Spinal cord (tissue), 10 donors: ENCODE measurements around the gene TEN1. TPM values are rescaled to one million over a fixed set of nuclear protein-coding genes. Genes with fewer than 3 reads are reported as not detected.

Experiments
- DNase-seq, 6 donors: peaks; one replicate each; pipeline versions ENCODE4 v3.0.0 to v3.0.0-alpha.2; 2013 to 2015; ENCODE audit warnings: low spot score in 6 of 6, low read depth in 4 of 6
- H3K27ac ChIP-seq: one replicate; pipeline ENCODE4 v1.5.1; 2013; ENCODE audit warnings: low read depth, low read length, control low read depth
- H3K27me3 ChIP-seq: one replicate; pipeline ENCODE4 v1.6.1; 2013; ENCODE audit warnings: low read length; ENCODE audit not compliant: control insufficient read depth, insufficient read depth
- H3K36me3 ChIP-seq: one replicate; pipeline ENCODE4 v1.6.1; 2013; ENCODE audit warnings: low read length; ENCODE audit not compliant: control insufficient read depth, insufficient read depth
- H3K4me1 ChIP-seq: one replicate; pipeline ENCODE4 v1.6.1; 2013; ENCODE audit warnings: low read length; ENCODE audit not compliant: control insufficient read depth, insufficient read depth
- H3K4me3 ChIP-seq: one replicate; pipeline ENCODE4 v1.5.1; 2013; ENCODE audit warnings: low read depth, low read length, control low read depth
- H3K9me3 ChIP-seq: one replicate; pipeline ENCODE4 v1.6.1; 2013; ENCODE audit warnings: low read length; ENCODE audit not compliant: control insufficient read depth, insufficient read depth
- WGBS: methylation state at CpG from one replicate; pipeline ENCODE4 v1.1.5; 2013; ENCODE audit warnings: missing lambda C conversion rate; ENCODE audit not compliant: insufficient coverage; 5-methylcytosine and 5-hydroxymethylcytosine counted together
- polyA plus RNA-seq, 2 donors: library from polyadenylated mRNA; unstranded; fragments of 120-200 nt; gene quantifications; one replicate each; pipeline ENCODE4 v1.2.1, GENCODE V29; 2013; ENCODE audit not compliant: insufficient read length in 2 of 2
- total RNA-seq, 2 donors: library from RNA; depleted of rRNA in 1 of 2; stranded (reverse); fragments of 120-200 nt in 1 of 2; fragments of >200 nt in 1 of 2; gene quantifications; one replicate each; pipeline versions ENCODE4 v1.2.3 to v1.2.4, GENCODE V29; 2013 to 2014
- donor health status: healthy.

The TEN1 gene
- total and polyA plus RNA-seq, 4 donors, result 12.6 to 19.8 (median 17.6) TPM

GRCh38 chr17:76049836-76050537 lies 70.9 kb downstream of the TEN1 start:
- no peak overlapping the region for H3K27ac ChIP-seq
- no peak for DNase-seq
- H3K36me3 ChIP-seq, result peaks cover 74% of the 10 kb centered on the region
- H3K9me3 ChIP-seq, result no peaks in the 10 kb centered on the region
- no peaks in the 10 kb centered on the region for H3K27me3 ChIP-seq
- no peak overlapping the region for H3K4me3 ChIP-seq
- no peaks in the 10 kb centered on the region for H3K4me1 ChIP-seq
- WGBS, result 83% methylated on average over 15 of the region's 15 CpGs

Other genes starting within 250 kb of the TEN1 start
- gene GALK1, start 214.0 kb upstream of the TEN1 start, total RNA-seq, result 10 to 100 TPM; 14.8 to 28.0 TPM
- gene GALK1, start 214.0 kb upstream of the TEN1 start, polyA plus RNA-seq, result 10 to 100 TPM; 22.6 to 27.2 TPM
- gene UNK, start 194.4 kb upstream of the TEN1 start, total RNA-seq, result 10 to 100 TPM; 28.9 to 33.9 TPM
- gene UNK, start 194.4 kb upstream of the TEN1 start, polyA plus RNA-seq, result 10 to 100 TPM; 41.2 to 54.8 TPM
- 1 to 10 TPM; 3.1 to 4.0 TPM for gene UNC13D, start 134.8 kb upstream of the TEN1 start, total RNA-seq
- gene UNC13D, start 134.8 kb upstream of the TEN1 start, polyA plus RNA-seq, result 1 to 10 TPM; 5.3 to 6.1 TPM
- gene WBP2, start 123.9 kb upstream of the TEN1 start, total RNA-seq, result 10 to 100 TPM; 45.6 to 57.5 TPM
- 100 to 1,000 TPM; 211 to 231 TPM for gene WBP2, start 123.9 kb upstream of the TEN1 start, polyA plus RNA-seq
- 10 to 100 TPM; 31.3 to 37.3 TPM for gene TRIM47, start 100.7 kb upstream of the TEN1 start, total RNA-seq
- gene TRIM47, start 100.7 kb upstream of the TEN1 start, polyA plus RNA-seq, result 10 to 100 TPM; 52.6 to 53.6 TPM
- 10 to 100 TPM; 11.7 to 18.4 TPM for gene TRIM65, start 82.3 kb upstream of the TEN1 start, total RNA-seq
- gene TRIM65, start 82.3 kb upstream of the TEN1 start, polyA plus RNA-seq, result 10 to 100 TPM; 17.7 to 24.8 TPM
- gene MRPL38, start 74.4 kb upstream of the TEN1 start, total RNA-seq, result 10 to 100 TPM; 26.3 to 41.2 TPM
- gene MRPL38, start 74.4 kb upstream of the TEN1 start, polyA plus RNA-seq, result 100 to 1,000 TPM; 111 to 116 TPM
- 10 to 100 TPM; 10.1 to 23.9 TPM for gene FBF1, start 38.2 kb upstream of the TEN1 start, total RNA-seq
- gene FBF1, start 38.2 kb upstream of the TEN1 start, polyA plus RNA-seq, result 10 to 100 TPM; 12.8 to 24.1 TPM
- gene ACOX1, start 74 bp upstream of the TEN1 start, total RNA-seq, result 10 to 100 TPM; 56.8 to 63.6 TPM
- gene ACOX1, start 74 bp upstream of the TEN1 start, polyA plus RNA-seq, result 10 to 100 TPM; 32.7 to 35.6 TPM
- gene CDK3, start 21.6 kb downstream of the TEN1 start, total RNA-seq, result 10 to 100 TPM in 1 of 2 donors, 1 to 10 TPM in 1; 3.8 to 11.1 TPM
- 10 to 100 TPM; 13.2 to 16.9 TPM for gene CDK3, start 21.6 kb downstream of the TEN1 start, polyA plus RNA-seq
- gene EVPL, start 48.1 kb downstream of the TEN1 start, total RNA-seq, result under 1 TPM; 0.17 to 0.20 TPM
- under 1 TPM; 0.90 TPM for gene EVPL, start 48.1 kb downstream of the TEN1 start, polyA plus RNA-seq
- 10 to 100 TPM; 31.4 to 38.8 TPM for gene SRP68, start 93.3 kb downstream of the TEN1 start, total RNA-seq
- 10 to 100 TPM; 63.3 to 63.7 TPM for gene SRP68, start 93.3 kb downstream of the TEN1 start, polyA plus RNA-seq
- gene GALR2, start 95.5 kb downstream of the TEN1 start, total RNA-seq, result not detected
- under 1 TPM; 0.47 to 0.74 TPM for gene GALR2, start 95.5 kb downstream of the TEN1 start, polyA plus RNA-seq
- not detected for gene ZACN, start 99.9 kb downstream of the TEN1 start, total RNA-seq
- 10 to 100 TPM; 49.6 to 59.0 TPM for gene ZACN, start 99.9 kb downstream of the TEN1 start, polyA plus RNA-seq
- gene EXOC7, start 124.5 kb downstream of the TEN1 start, total RNA-seq, result 100 to 1,000 TPM in 1 of 2 donors, 10 to 100 TPM in 1; 84.7 to 172 TPM
- gene EXOC7, start 124.5 kb downstream of the TEN1 start, polyA plus RNA-seq, result 100 to 1,000 TPM; 162 to 168 TPM
- gene FOXJ1, start 162.0 kb downstream of the TEN1 start, total RNA-seq, result 10 to 100 TPM in 1 of 2 donors, 1 to 10 TPM in 1; 4.6 to 41.0 TPM
- 10 to 100 TPM; 21.3 to 30.7 TPM for gene FOXJ1, start 162.0 kb downstream of the TEN1 start, polyA plus RNA-seq